Mucosa of gallbladder (tissue), 1 donor: ENCODE data around the gene TNN. TPM values are rescaled to one million over a fixed set of nuclear protein-coding genes. Genes with fewer than 3 reads are reported as not detected.

Source experiments
- total RNA-seq: library from RNA; stranded (reverse); gene quantifications from one replicate; pipeline ENCODE4 v1.2.1, GENCODE V29; 2021
- donor health status: DM: no; HTN: no; CAD: no.

The TNN gene
- total RNA-seq, 1 donor from 2014 or later, result 3.6 TPM

Other genes starting within 250 kb of the TNN start
- gene CACYBP, start 67.9 kb upstream of the TNN start, total RNA-seq, result 78.1 TPM
- 35.5 TPM for gene MRPS14, start 44.4 kb upstream of the TNN start, total RNA-seq
- 16.1 TPM for gene KIAA0040, start 124.9 kb downstream of the TNN start, total RNA-seq